BJ (cell line): ENCODE results near the gene RTL9. TPM values are rescaled to one million over a fixed set of nuclear protein-coding genes. Genes with fewer than 3 reads are reported as not detected.

Experiments
- CTCF ChIA-PET: fragments of 350-600 bp; formaldehyde crosslinking; extraction: SDS; loops from one replicate; lab custom pipeline; 2021; ENCODE audit warnings: antibody characterized with exemption, inconsistent platforms; lab: Yijun Ruan, JAX
- POLR2A ChIA-PET: fragments of 300-600 bp; sonication (Branson Sonifier 250); formaldehyde crosslinking; extraction: SDS; loops from one replicate; lab custom pipeline; 2021; ENCODE audit warnings: antibody characterized with exemption; lab: Charles Lee
- DNase-seq: peaks from one replicate; pipeline ENCODE4 v3.0.0-alpha.2; 2011; ENCODE audit warnings: low read depth
- H3K27me3 ChIP-seq: 2 replicates; pipeline ENCODE4 v1.6.0; 2011; ENCODE audit warnings: low read length; ENCODE audit not compliant: control insufficient read depth, insufficient read depth
- H3K36me3 ChIP-seq: 2 replicates; pipeline ENCODE4 v1.5.1; 2011; ENCODE audit warnings: low read length; ENCODE audit not compliant: control insufficient read depth, insufficient read depth
- H3K4me3 ChIP-seq: 2 replicates; pipeline ENCODE4 v1.5.1; 2011; ENCODE audit warnings: low read depth, mild to moderate bottlenecking, control low read depth, low read length
- CTCF ChIP-seq: IDR thresholded peaks from 2 replicates; pipeline ENCODE4 v1.5.1; 2011; ENCODE audit warnings: low read depth, mild to moderate bottlenecking, control low read depth, inconsistent platforms, low read length, moderate library complexity; ENCODE audit not compliant: insufficient read depth
- polyA plus RNA-seq: library from polyadenylated mRNA; depleted of rRNA; stranded (reverse); fragments of >200 nt; gene quantifications from 2 replicates; pipeline ENCODE4 v1.2.3, GENCODE V29; 2011

RTL9 gene
- polyA plus RNA-seq, 1 experiment, result 0.16 TPM

GRCh38 chrX:110399497-110399896, 40.8 kb downstream of the RTL9 start:
- POLR2A ChIA-PET, result no interaction called here
- no peaks in the 10 kb centered on the region for H3K27me3 ChIP-seq
- no peak for TF ChIP-seq CTCF
- H3K36me3 ChIP-seq, result no peaks in the 10 kb centered on the region
- CTCF ChIA-PET, result no interaction called here
- DNase-seq, result no peak
- no peak overlapping the region for H3K4me3 ChIP-seq

GRCh38 chrX:110399966-110400365, 41.3 kb downstream of the RTL9 start:
- Histone ChIP-seq H3K4me3 (no peak overlapping the region), H3K36me3 (no peaks in the 10 kb centered on the region), H3K27me3 (no peaks in the 10 kb centered on the region)
- DNase-seq, result no peak
- TF ChIP-seq CTCF, result no peak
- ChIA-PET POLR2A (no interaction called here), CTCF (no interaction called here)

GRCh38 chrX:110401135-110401534, 42.5 kb downstream of the RTL9 start:
- H3K4me3 ChIP-seq, result no peak overlapping the region
- POLR2A ChIA-PET, result no interaction called here
- CTCF ChIA-PET, result no interaction called here
- no peaks in the 10 kb centered on the region for H3K27me3 ChIP-seq
- no peak for DNase-seq
- no peak for TF ChIP-seq CTCF
- H3K36me3 ChIP-seq, result no peaks in the 10 kb centered on the region

- no peak for DNase-seq
Observed at GRCh38 chrX:110402091-110402849, 43.6 kb downstream of the RTL9 start.

GRCh38 chrX:110402850-110403221, 44.2 kb downstream of the RTL9 start:
- ChIA-PET CTCF (interaction anchor here (0.9 to 1.8 kb wide), 5 partner anchors 11 to 256 kb away, joined by 3 to 4 read pairs (median 3); no protein-coding TSS in a partner anchor), POLR2A (no interaction called here)
- Histone ChIP-seq H3K36me3 (no peaks in the 10 kb centered on the region), H3K4me3 (no peak overlapping the region), H3K27me3 (no peaks in the 10 kb centered on the region)
- TF ChIP-seq CTCF, result no peak
- no peak for DNase-seq

More at GRCh38 chrX:110402091-110402849, 43.6 kb downstream of the RTL9 start:
- no peaks in the 10 kb centered on the region for H3K36me3 ChIP-seq
- H3K4me3 ChIP-seq, result no peak overlapping the region
- H3K27me3 ChIP-seq, result no peaks in the 10 kb centered on the region
- ChIA-PET CTCF (interaction anchor here (0.9 to 1.8 kb wide), 4 partner anchors 16 to 255 kb away, joined by 3 to 4 read pairs (median 4); no protein-coding TSS in a partner anchor), POLR2A (no interaction called here)
- no peak for TF ChIP-seq CTCF
